Central memory CD4-positive, alpha-beta T cell (primary cell): ENCODE measurements around the gene RGS12.

Source experiments
- DNase-seq: peaks from one replicate; pipeline ENCODE4 v3.0.0; 2022

RGS12 gene

DNA sequence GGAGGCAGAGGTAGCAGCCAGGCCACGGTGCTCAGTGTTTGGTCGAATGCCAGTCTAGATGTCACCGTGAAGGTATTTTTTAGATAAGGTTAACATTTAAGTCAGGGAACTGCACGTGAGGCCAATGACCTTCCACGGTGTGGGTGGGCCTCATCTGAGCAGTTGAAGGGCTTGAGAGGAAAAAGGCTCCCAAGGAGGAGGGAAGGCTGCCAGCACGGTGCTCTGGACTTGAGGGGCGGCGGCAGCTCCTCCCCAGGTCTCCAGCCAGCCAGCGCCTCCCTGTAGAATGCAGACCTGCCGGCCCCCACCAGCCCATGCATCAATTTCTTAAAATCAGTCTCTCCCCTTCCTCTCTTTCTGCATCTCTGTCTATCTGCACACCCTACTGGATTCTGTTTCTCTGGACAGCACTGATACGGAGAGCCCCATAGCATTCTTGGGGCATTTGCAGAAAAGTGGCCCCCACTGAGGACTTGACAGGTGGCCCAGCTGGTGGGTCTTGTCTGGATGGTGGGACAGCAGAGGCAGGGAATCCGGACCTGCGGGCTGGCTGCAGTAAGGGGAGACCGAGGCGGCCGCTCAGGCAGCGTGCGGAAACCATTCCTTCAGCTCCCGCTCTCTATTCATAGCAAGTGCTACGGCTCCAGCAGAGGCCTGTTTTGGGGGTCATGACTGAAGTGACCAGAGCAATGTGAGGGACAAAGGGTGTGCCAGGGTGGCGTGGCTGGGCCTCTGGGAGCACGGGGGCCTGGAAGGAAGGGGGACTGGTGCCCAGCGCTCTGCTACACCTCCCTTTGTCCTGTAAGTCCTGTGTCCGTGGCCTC lies 7.9 kb upstream of the RGS12 start:
- DNase-seq: no peak

DNA sequence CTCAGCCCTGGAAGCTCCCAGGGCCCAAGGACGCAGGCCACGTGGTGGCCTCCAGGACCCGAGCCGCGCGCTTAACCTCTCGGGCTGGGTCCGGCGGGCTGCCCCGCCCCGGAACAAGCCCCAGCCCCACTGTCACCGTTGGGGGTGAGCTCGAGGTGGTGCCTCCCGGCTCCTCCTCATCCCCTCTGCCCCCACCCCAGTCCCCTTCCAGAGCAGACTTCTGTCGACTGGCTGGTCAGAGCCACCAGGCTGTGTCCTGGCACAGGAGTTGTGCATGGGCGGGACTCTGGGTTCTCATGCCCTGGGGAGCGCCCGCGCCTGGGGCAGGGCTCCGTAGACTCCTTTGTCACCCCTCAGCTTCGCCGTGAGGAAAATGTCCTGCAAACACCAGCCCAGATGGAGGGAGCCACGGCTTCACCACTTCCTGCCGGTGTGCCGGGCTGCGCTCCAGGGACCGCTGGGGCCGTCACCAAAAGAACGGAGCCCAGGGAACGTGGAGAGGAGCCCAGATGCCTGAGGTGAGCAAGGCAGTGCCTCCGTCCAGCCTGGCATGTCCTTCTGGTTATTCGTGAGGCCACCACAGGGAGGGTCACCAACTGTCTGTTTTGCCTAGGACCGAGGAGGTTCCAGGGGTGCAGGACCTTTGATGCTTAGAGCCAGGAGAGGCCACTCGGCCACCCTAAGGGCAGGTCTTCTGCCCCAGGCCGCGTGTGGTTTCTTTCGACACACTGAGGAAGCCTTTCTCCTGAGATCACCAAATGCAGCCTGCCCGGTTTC lies 7.1 kb upstream of the RGS12 start:
- DNase-seq: no peak

DNA sequence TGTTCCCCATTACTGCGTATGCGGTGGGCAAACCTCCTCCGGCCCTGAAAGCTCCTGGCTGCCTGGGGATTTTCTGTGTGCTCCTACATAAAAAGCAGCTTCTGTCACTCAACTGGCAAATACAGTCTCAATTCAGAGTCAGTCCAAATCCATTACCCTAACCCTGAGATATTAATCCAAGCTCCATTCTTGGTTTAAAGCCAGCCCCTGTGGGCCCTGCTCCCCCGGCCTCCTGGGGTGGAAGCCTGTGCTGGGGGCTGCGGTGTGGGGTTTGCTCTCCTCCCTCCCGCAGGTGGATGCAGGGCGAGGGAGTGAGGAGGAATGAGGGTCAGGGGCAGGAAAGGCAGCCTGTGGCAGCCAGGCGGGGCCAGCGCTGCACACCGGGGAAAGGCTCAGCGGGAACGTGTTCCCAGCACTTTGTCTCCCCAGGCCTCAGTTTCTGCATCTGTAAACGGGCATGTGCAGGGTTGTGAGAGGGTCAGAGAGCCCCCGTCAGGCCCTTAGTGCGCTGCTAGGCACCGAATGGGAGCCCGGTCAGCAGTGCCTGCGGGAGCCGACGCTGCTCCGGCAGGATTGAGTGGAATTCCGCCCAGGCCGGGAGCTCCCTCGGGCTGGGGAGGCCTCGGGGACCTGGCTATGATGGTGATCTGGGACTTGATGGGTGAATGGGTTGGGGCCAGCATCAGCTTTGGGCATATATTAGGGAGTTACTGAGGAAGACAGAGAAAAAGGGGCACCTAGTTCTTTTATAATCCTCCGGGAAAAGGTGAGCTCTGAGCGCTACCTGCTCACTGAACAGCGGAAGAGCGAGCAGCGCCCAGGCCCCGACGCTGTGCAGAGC lies 6.3 kb upstream of the RGS12 start:
- no peak for DNase-seq

DNA sequence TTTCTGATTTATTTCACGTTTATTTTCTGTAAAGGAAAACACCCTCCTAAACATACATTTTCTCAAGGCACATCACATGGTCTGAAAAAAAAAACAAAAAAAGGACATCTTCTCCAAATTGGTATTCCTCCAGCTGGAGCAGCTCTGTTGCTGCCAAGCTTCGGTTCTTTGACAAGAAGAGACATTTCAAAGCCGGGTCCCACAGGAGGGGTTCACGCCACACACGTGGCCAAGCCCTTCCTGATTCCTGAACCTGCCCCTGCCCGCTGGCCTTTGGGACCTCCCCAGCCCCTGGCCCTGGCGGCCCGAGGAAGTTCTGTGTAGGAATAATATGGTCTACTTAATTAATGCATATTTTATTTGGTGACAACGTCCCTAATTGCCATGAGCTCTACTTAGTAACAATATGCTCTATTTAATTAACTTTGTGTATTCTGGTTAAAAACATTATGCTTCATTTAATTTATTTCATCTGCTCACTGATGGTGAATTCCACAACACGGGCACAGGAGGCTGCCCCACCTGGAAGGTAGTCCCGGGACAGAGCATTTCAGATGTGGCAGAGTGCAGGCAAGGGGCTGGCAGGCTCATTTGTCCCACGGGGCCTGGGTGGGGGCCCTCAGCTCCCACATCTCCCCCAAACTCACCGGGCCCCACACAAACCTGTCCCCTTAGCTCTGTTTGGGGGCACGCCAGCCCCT lies 5.4 kb upstream of the RGS12 start:
- no peak for DNase-seq

DNA sequence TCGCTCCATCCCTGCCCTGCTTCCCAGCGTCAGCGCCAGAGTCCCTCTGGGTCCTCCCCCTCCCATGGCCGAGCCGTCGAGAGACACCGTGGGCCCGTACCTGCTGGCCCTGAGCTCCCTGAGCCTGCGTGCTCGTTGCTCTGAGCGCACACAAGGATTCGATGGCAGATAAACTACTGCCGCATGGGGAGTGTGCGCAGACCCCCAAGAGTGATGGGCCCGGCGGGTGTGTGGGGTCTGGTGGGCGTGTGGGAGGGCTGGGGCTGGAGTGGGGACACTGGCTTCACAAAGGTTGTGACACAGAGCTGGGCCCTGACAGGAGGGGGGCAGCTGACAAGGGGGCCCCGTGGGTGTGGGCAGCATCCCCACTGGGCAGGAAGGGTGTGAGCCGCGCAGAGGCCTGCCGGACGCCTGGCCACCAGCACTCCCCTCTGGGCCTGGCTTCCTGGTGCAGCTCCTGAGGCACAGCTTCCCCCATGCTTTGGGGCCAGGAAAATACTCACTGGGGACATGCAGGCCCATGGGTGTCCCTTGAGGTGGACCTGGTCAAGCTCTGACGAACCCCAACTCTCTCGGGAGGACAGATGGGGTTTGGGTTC lies 4.8 kb upstream of the RGS12 start:
- DNase-seq: no peak

DNA sequence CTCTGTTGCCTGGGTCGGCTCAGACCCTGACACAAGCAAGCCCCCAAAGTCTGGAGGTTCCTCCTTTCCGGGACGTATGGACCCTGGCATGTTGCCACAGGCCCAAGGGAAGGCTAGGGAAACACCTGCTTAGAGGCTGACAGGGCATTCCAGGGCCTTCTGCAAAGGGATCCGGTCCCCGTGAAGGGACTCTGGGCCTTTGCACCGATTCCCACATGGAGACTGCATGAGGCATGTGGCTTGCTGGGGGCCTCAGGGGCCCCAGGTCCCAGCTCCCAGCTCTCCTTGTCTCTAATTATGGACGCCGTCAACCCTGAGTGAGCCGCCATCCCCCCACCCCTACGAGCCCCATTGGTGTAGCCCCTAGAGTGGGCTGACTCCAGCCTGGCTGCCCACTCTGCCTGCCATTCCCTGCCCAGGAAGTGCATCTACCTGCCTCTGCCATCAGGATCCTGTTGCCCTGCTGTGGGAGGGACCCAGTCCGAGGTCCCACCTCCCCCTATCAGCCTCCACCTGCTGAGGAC lies 4.2 kb upstream of the RGS12 start:
- DNase-seq: no peak

DNA sequence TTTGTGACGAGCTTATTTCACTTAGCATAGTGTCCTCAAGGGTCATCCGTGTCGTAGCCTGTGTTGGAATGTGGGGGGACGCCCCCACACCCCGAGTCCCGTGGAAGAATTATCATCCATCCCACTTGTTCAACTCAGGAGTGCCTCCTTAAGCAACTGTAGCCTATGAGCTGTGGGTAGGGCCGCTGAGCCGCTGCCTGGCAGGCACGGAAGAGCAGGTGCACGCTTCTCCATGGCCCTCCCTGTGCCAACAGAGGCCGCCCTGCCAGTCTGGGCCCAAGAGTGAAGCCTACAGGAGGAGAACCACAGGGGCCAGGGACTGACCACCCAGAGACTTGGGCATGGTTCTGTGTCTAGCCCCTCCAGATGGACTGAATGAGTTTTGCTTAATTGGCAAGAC lies 2.3 kb upstream of the RGS12 start:
- DNase-seq: no peak

DNA sequence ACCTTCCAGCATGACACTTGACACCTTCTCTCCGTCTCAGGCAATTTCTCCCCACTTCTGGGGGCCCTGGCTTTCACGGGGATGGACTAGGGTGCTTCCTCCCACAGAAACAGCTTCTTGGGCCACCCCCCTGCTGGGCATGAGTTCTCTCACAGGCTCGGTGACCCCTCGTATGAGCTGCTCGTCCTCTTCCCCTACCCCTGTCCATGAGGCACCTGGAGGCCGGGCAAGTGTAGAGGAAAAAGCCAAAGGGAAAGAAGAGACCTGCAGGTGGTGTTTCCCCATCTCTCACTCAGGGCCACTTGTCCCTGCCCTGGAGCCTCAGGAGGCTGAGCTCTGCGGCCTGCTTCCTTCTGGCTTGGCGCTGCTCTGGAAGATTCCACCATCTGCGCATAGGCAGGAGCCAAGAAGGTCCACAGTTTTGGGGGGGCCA lies 1.9 kb upstream of the RGS12 start:
- no peak for DNase-seq

DNA sequence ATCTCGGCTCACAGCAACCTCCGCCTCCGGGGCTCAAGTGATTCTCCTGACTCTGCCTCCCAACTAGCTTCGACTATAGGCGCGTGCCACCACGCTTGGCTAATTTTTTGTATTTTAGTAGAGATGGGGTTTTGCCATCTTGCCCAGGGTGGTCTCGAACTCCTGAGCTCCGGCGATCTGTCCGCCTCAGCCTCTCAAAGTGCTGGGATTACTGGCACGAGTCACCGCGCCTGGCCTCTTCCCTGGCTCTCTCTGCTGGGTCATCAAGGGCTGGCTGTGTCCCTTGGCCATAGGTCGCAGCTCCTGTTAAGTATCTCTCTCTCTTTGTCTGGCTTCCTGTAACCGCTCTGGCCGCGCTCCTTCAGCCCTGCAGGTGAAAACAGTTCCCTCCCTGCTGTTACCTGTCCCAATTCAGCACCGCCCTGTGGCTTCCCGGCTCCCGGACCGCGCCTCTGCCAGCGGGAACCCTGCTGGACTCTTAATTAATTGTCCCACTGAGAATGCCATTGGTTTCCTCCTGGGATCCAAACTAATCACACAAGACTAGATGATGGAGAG lies 1.3 kb upstream of the RGS12 start:
- DNase-seq: no peak

DNA sequence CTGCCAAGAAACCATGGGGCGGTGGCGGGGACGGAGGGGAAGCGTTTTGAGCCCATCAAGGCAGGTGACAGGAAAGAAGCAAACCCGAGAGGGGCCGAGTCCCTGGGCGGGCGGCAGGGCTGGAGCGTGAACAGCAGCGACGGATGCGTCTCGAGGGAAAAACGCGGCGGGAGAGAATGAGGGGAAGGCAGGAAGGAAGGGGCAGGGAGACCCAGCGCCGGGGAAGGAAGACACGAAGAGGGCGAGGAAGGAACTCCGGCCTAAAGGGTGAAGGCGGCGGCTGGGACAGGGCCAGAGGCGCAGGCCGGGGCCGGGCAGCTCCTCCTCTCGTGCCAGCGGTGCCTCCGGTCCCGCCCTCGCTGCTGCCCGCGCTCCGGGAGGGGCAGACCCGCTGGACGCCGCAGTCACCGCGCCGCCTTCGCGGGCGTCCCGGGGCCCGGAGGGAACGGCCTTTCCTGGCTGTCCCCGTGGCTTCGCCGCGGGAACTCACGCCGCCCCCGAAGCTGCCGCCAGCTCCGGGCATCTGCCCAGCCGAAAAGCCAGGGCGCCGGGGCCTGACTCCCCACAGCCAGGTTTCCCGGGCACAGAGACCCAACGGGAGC lies 751 bp upstream of the RGS12 start:
- peak; percentile 9 for DNase-seq

DNA sequence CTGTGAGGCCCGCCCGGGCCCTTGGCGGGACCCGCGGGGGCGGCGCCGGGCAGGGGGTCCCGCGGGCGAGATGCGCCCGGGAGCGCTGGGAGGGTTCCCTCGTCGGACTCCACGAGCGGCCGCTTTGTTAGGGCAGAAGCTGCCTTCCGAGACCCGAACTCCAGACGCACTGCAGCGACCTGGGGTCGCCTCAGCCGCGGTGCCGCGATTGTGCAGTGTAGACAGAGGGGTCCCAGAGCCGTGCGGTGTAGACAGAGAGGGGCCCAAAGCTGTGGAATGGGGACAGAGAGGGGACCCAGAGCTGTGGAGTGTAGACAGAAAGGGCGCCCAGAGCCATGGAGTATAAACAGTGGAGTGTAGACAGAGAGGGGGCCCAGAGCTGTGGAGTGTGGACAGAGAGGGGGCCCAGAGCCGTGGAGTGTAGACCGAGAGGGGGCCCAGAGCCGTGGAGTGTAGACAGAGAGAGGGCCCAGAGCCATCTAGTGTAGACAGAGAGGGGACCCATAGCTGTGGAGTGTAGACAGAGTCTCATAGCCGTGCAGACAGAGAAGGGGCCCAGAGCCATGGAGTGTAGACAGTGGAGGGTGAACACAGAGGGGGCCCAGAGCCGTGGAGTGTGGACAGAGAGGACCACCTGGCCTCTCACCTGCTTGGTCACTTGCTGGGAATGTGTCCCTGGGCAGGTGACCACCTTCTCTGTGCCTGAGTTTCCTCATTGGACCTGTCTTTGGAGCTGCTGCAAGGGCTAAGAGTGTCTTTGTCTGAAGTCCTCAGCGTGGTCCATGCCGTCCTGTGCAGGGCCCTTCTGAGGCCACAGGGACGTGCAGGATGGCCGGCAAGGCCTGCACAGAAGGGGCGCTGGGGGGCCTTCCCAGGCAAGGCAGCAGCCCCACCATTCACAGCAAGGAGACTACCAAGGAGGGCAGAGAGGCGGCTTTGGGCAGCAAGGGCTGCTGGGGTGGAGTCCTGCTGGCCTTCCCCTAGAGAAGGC lies 875 bp downstream of the RGS12 start:
- DNase-seq: no peak

DNA sequence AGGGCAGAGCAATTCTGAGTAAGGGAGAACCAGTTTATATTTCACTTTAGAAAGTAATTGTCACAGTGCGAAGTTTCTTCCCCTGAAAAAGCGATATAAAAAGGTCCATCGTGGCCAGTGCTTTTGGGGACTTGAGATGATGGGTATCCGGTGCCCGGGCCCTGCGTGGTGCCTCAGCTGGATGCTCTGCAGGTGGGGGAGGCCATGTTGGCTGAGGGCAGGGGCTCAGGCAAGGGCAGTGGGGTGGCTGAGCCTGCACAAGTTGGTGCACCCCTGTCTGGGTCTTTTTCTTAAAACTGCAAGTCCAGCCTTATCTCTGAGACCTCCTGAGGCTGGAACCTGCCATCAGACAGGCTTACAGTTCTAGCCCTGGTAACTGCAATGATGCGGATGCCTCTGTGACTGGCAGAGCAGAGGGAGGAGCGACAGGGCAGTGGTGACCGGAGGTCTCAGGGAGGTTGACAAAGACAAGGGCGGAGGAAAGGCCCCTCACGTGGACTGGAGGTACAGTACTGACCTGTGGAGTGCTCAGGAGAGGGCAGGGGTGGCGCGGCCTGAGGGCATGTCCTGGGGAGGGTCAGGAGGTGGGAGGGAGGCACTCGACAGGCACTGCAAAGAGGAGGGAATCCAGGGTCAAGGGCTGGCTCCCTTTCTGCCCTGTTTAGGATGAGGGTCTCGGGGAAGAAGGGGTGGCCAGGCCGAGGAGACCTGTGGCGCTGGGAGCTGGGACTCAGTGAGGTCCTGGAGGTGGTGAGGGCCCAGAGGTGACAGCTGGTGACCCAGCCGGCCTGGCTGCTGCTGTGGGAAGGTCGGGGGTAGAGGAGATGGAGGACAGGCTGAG lies 1.8 kb downstream of the RGS12 start:
- DNase-seq: no peak

DNA sequence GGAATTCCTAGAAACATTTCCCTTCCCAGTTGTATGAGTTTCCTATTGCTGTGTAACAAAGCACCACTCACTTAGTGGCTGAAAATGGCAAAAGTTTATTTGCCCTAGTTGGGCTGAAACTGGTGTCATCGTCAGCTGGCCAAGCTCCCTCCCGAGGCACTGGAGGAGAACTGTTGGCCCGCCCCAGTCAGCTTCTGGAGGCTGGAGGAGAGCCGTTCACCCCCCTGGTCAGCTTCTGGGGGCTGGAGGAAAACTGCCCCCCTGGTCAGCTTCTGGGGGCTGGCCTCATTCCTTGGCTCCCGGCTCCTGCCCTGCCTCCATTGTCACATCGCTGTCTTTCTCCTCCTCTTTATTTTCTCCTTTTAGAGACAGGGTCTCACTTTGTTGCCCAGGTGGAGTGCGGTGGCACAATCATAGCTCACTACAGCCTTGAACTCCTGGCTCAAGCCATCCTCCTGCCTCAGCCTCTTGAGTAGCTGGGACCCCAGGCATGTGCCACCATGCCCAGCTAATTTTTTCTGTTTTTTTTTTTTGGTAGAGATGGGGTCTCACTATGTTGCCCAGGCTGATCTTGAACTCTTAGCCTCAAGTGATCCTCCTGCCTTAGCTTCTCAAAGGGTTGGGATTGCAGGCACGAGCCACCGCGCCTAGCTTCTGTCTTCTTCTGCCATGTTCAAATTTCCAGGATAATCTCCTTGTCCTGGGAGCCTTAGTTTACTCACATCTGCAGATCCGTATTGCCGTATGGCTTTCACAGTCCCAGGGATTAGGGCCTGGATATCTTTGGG lies 3.2 kb downstream of the RGS12 start:
- DNase-seq: no peak

DNA sequence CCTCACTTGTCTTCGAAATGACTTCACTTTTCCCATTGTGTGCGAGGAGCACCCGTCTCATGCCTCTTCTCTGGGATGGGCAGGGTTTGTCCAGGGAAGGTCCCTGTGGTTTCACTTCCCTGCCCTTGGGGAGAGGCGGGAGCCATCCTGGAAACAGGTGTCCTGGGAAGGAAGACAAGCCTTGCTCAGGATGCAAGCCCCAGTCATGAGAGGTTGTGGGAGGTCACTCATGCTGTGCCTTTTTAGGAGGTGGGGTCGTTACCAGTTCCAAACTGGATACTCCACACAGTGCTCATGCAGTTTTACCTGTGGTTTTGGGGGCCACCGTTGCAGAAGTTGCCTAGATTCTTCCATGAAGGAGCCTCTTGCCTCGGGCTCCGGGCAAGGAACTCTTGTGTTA lies 3.8 kb downstream of the RGS12 start:
- no peak for DNase-seq

DNA sequence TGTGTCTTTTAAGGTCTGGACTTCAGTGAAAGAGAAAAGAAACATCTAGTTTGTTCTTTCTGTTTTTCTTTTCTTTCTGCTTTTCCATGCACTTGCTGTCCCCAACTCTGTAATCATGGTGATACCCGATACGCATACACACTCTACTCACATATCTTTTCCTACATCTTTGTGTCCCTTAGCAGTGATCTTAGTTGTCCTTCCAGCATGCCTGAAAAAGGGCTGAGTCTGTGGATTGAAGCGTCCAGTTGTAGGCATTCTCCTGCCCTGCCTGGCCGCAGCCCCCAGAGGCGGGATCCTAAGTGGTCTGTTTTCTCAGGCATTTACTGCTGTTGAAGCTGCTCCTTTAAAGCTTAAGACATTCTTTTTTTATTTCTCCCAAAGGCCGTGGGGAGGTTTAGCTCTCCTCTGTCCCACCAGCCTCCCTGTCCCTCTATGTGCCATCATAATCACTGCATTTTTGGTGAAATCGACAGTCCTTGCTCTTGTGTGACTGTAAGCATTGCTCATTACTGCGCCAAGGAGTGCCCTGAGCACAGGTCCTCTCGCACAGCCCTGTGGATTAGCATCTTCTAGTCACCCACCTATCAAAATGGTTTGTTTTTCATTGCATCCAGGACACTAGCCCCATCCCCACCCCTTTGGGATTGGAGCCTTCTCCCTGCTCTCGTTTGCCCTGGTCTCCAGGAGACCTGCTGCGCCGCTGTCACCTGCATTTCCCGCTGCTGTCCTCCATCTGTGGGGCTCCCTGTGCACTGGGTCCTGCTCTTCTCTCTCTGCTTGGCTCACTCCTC lies 4.4 kb downstream of the RGS12 start:
- no peak for DNase-seq

DNA sequence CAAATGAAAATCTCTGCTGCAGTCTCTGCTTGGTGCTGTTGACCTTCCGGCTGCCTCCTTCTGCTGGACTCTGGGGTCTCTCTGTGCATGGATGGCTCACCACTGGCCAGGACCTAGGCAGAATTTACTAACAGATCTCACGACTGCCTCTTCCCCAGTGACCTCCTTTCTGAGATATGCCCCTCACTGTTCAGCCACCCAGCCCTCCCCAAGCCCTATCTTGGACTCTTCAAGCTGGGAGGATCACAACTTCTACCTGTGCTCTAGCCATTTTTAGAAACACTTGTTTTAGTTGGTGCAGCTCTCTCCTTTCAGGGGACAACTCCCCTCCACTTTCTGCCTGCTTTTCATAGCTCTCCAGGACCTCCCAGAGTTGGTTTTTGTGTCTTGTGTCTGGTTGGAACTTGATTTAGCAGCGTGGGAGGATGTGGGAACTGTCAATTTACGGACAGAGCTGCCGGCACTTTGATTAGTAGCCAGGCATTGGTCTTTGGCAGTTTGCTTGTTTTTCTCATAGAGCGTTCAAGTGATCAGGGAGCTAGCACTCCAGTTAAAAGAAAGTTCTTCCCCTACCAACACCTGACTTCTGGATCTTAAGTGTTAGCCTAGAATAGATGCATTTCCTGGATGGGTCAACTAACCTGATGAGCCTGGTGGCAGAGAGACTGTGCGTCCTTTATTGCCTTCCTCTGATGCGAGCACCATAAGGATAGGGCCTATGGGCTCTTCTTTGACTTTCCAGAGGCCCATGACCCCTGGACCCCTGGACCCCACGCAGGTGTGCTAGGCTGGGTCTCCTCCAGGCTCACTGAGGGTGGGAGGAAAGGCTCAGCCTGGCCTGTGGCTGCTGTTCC lies 6.5 kb downstream of the RGS12 start:
- DNase-seq: no peak
